A549 (cell line): Measurements from ENCODE around the gene PEX16. TPM values are rescaled to one million over a fixed set of nuclear protein-coding genes. Genes with fewer than 3 reads are reported as not detected.
A peak's percentile ranks its signal among the peaks of the same experiment; 100 is the strongest.

ENCODE experiments used
- ATAC-seq, 2 experiments: fragments of 200-7000 bp in 1 of 2; fragments of >200 bp in 1 of 2; cut with Nextera tagmentation in 1 of 2; cut with Tn5 transposase in 1 of 2; 3 replicates each; pipeline versions ENCODE4 v1.8.0 to v1.9.1; 2018 to 2020; ENCODE audit warnings: mild to moderate bottlenecking in 1 of 2, moderate library complexity in 1 of 2
- CTCF ChIA-PET: fragments of 300-600 bp; sonication (Branson Sonifier 250); formaldehyde crosslinking; extraction: SDS; loops from one replicate; lab custom pipeline; 2021; ENCODE audit warnings: antibody characterized with exemption, inconsistent platforms; lab: Yijun Ruan, JAX
- POLR2A ChIA-PET: fragments of 350-600 bp; formaldehyde crosslinking; extraction: SDS; loops from one replicate; lab custom pipeline; 2021; ENCODE audit warnings: antibody characterized with exemption, inconsistent platforms; lab: Yijun Ruan, JAX
- DNase-seq, 2 experiments: peaks; one replicate each; pipeline versions ENCODE4 v3.0.0 to v3.0.0-alpha.2; 2011 to 2016; ENCODE audit warnings: low read depth in 1 of 2, low spot score in 1 of 2
- FAIRE-seq: peaks from 2 replicates; lab custom pipeline; 2011; peaks lifted over from hg19 to GRCh38; lab: Jason Lieb, UNC
- H3K27ac ChIP-seq, 2 experiments: fragments of >200 bp; sonication (Bioruptor Twin); formaldehyde crosslinking; 3 replicates each; pipeline ENCODE4 v1.5.1; 2016 to 2017
- H3K4me1 ChIP-seq: fragments of >200 bp; sonication (Bioruptor Twin); formaldehyde crosslinking; 3 replicates; pipeline ENCODE4 v1.6.1; 2016
- H3K4me2 ChIP-seq: fragments of >200 bp; sonication (Bioruptor Twin); formaldehyde crosslinking; 3 replicates; pipeline ENCODE4 v1.6.1; 2016
- H3K4me3 ChIP-seq: fragments of >200 bp; sonication (Bioruptor Twin); formaldehyde crosslinking; 3 replicates; pipeline ENCODE4 v1.5.1; 2016
- H3K9me3 ChIP-seq: fragments of >200 bp; sonication (Bioruptor Twin); formaldehyde crosslinking; 3 replicates; pipeline ENCODE4 v1.6.1; 2016
- BHLHE40 ChIP-seq: IDR thresholded peaks from 2 replicates; pipeline ENCODE4 v1.6.1; 2012; ENCODE audit warnings: low read depth, low read length, inconsistent platforms
- EHF ChIP-seq: fragments of 250-450 bp; sonication (Bioruptor Pico); IDR thresholded peaks from 2 replicates; pipeline ENCODE4 v1.5.0; 2020; ENCODE audit warnings: mild to moderate bottlenecking
- EP300 ChIP-seq, 2 experiments: fragments of >200 bp; sonication (Bioruptor Twin); formaldehyde crosslinking; IDR thresholded peaks; 2 replicates in 1 of 2; 3 replicates in 1 of 2; pipeline ENCODE4 v1.6.1; 2016 to 2017
- ESRRA ChIP-seq: fragments of 150-350 bp; IDR thresholded peaks from 2 replicates; pipeline ENCODE4 v1.6.1; 2014; ENCODE audit warnings: mild to moderate bottlenecking, low read length, borderline replicate concordance
- GATA3 ChIP-seq: IDR thresholded peaks from 2 replicates; pipeline ENCODE4 v1.6.1; 2012; ENCODE audit warnings: borderline replicate concordance
- HEYL ChIP-seq: fragments of 250-450 bp; sonication (Bioruptor Pico); IDR thresholded peaks from 2 replicates; pipeline ENCODE4 v1.8.0; 2021; ENCODE audit warnings: mild to moderate bottlenecking, moderate library complexity
- HOXA7 ChIP-seq: fragments of 250-450 bp; sonication (Bioruptor Pico); IDR thresholded peaks from 2 replicates; pipeline ENCODE4 v1.5.0; 2020; ENCODE audit warnings: mild to moderate bottlenecking, moderate library complexity
- JUN ChIP-seq, 2 experiments: fragments of >200 bp; sonication (Bioruptor Twin); formaldehyde crosslinking; IDR thresholded peaks; 2 replicates in 1 of 2; 3 replicates in 1 of 2; pipeline ENCODE4 v1.6.1; 2016 to 2017
- JUNB ChIP-seq: fragments of >200 bp; sonication (Bioruptor Twin); formaldehyde crosslinking; IDR thresholded peaks from 2 replicates; pipeline ENCODE4 v1.6.1; 2016
- MAZ ChIP-seq: fragments of 150-350 bp; IDR thresholded peaks from 2 replicates; pipeline ENCODE4 v1.6.1; 2014; ENCODE audit warnings: antibody characterized with exemption, low read depth, low read length, borderline replicate concordance
- PHF8 ChIP-seq: fragments of 200-600 bp; sonication (generic); IDR thresholded peaks from 2 replicates; pipeline ENCODE4 v1.6.1; 2016; ENCODE audit warnings: low read depth, mild to moderate bottlenecking, antibody characterized with exemption, moderate library complexity, borderline replicate concordance
- POLR2A ChIP-seq: IDR thresholded peaks from 2 replicates; pipeline ENCODE4 v1.6.1; 2012; ENCODE audit warnings: mild to moderate bottlenecking, low read length
- POLR2AphosphoS2 ChIP-seq: conservative IDR thresholded peaks from 2 replicates; pipeline ENCODE4 v1.6.1; 2012; ENCODE audit warnings: low read length, improper control_type of control experiment, inconsistent platforms
- RFX5 ChIP-seq: fragments of 450-650 bp; IDR thresholded peaks from 2 replicates; pipeline ENCODE4 v1.7.1; 2014; ENCODE audit warnings: antibody characterized with exemption, mild to moderate bottlenecking, moderate library complexity
- TFCP2L1 ChIP-seq: fragments of 250-450 bp; sonication (Bioruptor Pico); IDR thresholded peaks from 2 replicates; pipeline ENCODE4 v1.5.0; 2021; ENCODE audit warnings: mild to moderate bottlenecking
- ZC3H11A ChIP-seq: fragments of 450-650 bp; IDR thresholded peaks from 2 replicates; pipeline ENCODE4 v1.6.1; 2014; ENCODE audit warnings: antibody characterized with exemption, mild to moderate bottlenecking
- WGBS: methylation state at CpG from one replicate; pipeline ENCODE4 v1.1.6; 2017; ENCODE audit errors: missing lambda C conversion rate; 5-methylcytosine and 5-hydroxymethylcytosine counted together
- polyA plus RNA-seq, 4 experiments: library from polyadenylated mRNA; depleted of rRNA in 3 of 4; stranded (reverse); fragments of >200 nt; fragmentation: RNase III in 1 of 4; extraction: RNeasy Plus Mini Kit Qiagen cat#74134 plus additional on column Dnase treatment in 1 of 4; gene quantifications; 2 replicates in 3 of 4; 3 replicates in 1 of 4; pipeline ENCODE4 v1.2.3, GENCODE V29; 2011 to 2017
- TF ChIP-seq, protein P1 (sequence below): fragments of 250-450 bp; sonication (Bioruptor Pico); IDR thresholded peaks from 2 replicates; pipeline ENCODE4 v1.5.0; 2021; ENCODE audit warnings: mild to moderate bottlenecking, moderate library complexity, borderline replicate concordance
- TF ChIP-seq, protein P2 (sequence below): fragments of >200 bp; sonication (Bioruptor Twin); formaldehyde crosslinking; IDR thresholded peaks from 2 replicates; pipeline ENCODE4 v1.6.1; 2016
- TF ChIP-seq, protein P3 (sequence below): IDR thresholded peaks from 2 replicates; pipeline ENCODE4 v1.6.1; 2012
- TF ChIP-seq, protein P4 (sequence below): fragments of 150-350 bp; IDR thresholded peaks from 2 replicates; pipeline ENCODE4 v1.6.1; 2014; ENCODE audit warnings: low read depth, mild to moderate bottlenecking, low read length
- TF ChIP-seq, protein P5 (sequence below): fragments of >200 bp; sonication (Bioruptor Twin); formaldehyde crosslinking; IDR thresholded peaks from 3 replicates; pipeline ENCODE4 v1.6.1; 2016
- TF ChIP-seq, protein P6 (sequence below): fragments of 450-650 bp; IDR thresholded peaks from 2 replicates; pipeline ENCODE4 v1.6.1; 2014; ENCODE audit warnings: antibody characterized with exemption

Gene PEX16
- polyA plus RNA-seq, 2 of the 4 experiments (the other 2 are of a cell fraction) = 18.2 to 20.2 TPM

DNA sequence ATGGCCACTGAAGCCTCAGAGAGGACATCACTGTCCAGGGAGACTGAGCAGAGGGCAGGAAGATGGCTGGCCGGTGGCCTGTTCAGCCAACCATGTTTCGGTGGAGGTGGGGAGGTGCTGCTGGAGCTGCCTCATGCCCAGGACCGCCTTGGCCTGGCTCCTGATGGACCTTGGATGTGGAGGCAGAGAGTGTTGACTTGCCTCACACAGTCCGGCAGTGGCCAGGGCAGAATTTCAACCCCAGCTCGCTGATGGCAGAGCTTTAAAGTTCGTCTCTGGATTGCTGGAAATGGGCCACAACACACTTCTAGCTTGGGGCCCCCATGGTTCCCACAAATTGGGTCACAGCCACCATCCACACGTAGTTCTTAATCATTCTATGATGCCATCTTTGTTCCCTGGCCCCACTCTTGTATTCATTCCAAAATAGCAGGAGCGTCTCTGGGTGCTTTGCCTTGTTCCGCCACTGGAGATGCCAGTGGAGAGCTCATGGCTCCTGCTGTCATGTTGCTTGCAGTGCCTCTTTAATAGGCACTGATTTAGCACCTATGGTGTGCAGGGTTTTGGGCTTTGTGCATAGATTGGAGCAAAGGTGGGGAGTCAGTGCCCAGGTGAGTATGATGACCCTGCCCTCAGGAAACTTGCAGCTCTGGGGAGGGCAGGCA lies 26.7 kb downstream of the PEX16 start:
- POLR2A ChIA-PET = no interaction called here
- H3K4me1 ChIP-seq = no peaks in the 10 kb centered on the region
- peak; percentile 38 to 62; a peak in 3 of 6 replicates for ATAC-seq
- H3K4me3 ChIP-seq = no peak overlapping the region
- TF ChIP-seq, protein P1, sequence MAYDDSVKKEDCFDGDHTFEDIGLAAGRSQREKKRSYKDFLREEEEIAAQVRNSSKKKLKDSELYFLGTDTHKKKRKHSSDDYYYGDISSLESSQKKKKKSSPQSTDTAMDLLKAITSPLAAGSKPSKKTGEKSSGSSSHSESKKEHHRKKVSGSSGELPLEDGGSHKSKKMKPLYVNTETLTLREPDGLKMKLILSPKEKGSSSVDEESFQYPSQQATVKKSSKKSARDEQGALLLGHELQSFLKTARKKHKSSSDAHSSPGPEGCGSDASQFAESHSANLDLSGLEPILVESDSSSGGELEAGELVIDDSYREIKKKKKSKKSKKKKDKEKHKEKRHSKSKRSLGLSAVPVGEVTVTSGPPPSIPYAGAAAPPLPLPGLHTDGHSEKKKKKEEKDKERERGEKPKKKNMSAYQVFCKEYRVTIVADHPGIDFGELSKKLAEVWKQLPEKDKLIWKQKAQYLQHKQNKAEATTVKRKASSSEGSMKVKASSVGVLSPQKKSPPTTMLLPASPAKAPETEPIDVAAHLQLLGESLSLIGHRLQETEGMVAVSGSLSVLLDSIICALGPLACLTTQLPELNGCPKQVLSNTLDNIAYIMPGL (CRISPR knock-in tag) = no peak
- TF ChIP-seq JUNB (no peak), ZC3H11A (no peak), JUN (IDR thresholded peaks at IDR 0.05) (no peak), RFX5 (no peak), EP300 (IDR thresholded peaks at IDR 0.05) (no peak), POLR2AphosphoS2 (no peak), EHF (CRISPR knock-in tag) (no peak)
- TF ChIP-seq, protein P2, sequence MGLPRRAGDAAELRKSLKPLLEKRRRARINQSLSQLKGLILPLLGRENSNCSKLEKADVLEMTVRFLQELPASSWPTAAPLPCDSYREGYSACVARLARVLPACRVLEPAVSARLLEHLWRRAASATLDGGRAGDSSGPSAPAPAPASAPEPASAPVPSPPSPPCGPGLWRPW = no peak
- TF ChIP-seq, protein P3, sequence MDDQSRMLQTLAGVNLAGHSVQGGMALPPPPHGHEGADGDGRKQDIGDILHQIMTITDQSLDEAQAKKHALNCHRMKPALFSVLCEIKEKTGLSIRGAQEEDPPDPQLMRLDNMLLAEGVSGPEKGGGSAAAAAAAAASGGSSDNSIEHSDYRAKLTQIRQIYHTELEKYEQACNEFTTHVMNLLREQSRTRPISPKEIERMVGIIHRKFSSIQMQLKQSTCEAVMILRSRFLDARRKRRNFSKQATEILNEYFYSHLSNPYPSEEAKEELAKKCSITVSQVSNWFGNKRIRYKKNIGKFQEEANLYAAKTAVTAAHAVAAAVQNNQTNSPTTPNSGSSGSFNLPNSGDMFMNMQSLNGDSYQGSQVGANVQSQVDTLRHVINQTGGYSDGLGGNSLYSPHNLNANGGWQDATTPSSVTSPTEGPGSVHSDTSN = no peak
- TF ChIP-seq, protein P4, sequence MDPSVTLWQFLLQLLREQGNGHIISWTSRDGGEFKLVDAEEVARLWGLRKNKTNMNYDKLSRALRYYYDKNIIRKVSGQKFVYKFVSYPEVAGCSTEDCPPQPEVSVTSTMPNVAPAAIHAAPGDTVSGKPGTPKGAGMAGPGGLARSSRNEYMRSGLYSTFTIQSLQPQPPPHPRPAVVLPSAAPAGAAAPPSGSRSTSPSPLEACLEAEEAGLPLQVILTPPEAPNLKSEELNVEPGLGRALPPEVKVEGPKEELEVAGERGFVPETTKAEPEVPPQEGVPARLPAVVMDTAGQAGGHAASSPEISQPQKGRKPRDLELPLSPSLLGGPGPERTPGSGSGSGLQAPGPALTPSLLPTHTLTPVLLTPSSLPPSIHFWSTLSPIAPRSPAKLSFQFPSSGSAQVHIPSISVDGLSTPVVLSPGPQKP = no peak
- FAIRE-seq = no peak
- WGBS = 48% methylated on average over 9 of the region's 9 CpGs
- no peaks in the 10 kb centered on the region for H3K9me3 ChIP-seq
- H3K27ac ChIP-seq = no peak overlapping the region
- H3K4me2 ChIP-seq = no peak overlapping the region
- CTCF ChIA-PET = interaction anchor here (1.2 to 1.3 kb wide), 2 partner anchors 9 to 10 kb away, joined by 4 to 5 read pairs; no protein-coding TSS in a partner anchor
- no peak for DNase-seq

DNA sequence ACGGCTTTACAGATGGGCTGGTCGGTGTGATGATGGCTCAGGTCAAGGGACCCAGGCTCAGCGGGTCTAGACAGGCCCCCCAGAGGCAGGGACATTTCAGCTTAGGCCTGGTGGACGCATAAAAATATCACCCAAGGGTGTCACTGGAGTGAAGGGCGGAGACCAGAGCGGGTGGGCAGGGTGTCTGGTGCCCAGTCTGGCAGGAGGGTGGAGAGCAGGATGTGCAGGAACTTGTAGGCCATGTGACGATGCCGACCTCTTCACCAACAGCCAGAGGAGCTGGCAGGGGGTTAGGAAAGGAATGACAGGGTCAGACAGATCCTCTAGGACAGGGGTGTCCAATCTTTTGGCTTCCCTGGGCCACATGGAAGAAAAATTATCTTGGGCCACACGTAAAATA lies 27.7 kb downstream of the PEX16 start:
- no peak overlapping the region for H3K27ac ChIP-seq
- H3K4me1 ChIP-seq = no peaks in the 10 kb centered on the region
- no peak for FAIRE-seq
- no peak for DNase-seq
- no peak overlapping the region for H3K4me2 ChIP-seq
- no peaks in the 10 kb centered on the region for H3K9me3 ChIP-seq
- ChIA-PET POLR2A (no interaction called here), CTCF (no interaction called here)
- TF ChIP-seq, protein P1 (CRISPR knock-in tag) = no peak
- TF ChIP-seq TFCP2L1 (CRISPR knock-in tag) (no peak), ESRRA (no peak), MAZ (no peak), HEYL (CRISPR knock-in tag) (no peak), EHF (CRISPR knock-in tag) (no peak), POLR2A (no peak), HOXA7 (CRISPR knock-in tag) (no peak), BHLHE40 (no peak), PHF8 (no peak), GATA3 (no peak)
- TF ChIP-seq, protein P5, sequence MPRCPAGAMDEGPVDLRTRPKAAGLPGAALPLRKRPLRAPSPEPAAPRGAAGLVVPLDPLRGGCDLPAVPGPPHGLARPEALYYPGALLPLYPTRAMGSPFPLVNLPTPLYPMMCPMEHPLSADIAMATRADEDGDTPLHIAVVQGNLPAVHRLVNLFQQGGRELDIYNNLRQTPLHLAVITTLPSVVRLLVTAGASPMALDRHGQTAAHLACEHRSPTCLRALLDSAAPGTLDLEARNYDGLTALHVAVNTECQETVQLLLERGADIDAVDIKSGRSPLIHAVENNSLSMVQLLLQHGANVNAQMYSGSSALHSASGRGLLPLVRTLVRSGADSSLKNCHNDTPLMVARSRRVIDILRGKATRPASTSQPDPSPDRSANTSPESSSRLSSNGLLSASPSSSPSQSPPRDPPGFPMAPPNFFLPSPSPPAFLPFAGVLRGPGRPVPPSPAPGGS = no peak
- TF ChIP-seq, protein P6, sequence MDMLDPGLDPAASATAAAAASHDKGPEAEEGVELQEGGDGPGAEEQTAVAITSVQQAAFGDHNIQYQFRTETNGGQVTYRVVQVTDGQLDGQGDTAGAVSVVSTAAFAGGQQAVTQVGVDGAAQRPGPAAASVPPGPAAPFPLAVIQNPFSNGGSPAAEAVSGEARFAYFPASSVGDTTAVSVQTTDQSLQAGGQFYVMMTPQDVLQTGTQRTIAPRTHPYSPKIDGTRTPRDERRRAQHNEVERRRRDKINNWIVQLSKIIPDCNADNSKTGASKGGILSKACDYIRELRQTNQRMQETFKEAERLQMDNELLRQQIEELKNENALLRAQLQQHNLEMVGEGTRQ = no peak
- no peak for ATAC-seq
- WGBS = 63% methylated on average over 9 of the region's 9 CpGs
- no peak overlapping the region for H3K4me3 ChIP-seq
